NCI-H526 (cell line): ENCODE data around the gene CXorf65.
A peak's percentile ranks its signal among the peaks of the same experiment; 100 is the strongest.

Experiments used
- DNase-seq, 2 experiments: peaks; one replicate each; lab custom pipeline; 2025; lab: John Stamatoyannopoulos, UW

Gene CXorf65

DNA sequence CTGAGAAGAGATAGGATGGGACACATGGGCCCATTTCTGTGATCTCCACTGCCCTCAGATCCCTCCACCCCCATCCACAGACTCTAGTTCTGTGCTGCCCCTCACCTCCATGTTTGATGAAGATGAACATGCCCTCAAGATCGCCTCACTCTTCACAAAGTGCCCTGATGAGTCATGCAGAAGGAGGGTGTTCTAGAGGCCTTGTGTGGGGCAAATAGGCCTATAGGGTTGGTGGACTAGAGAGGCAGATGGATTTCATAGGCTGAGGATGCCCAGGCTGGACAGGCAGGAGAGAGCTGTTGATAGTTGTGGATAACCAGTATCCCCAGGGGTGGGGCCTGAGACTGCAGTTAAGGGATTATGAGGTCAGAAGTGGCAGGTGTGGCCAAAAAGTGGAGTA, at the start of gene CXorf65:
CXorf65 (minus strand) TSS at position 314 of the 400 bp plus-strand sequence; CDS start at position 130, 184 bp downstream.
- DNase-seq, result no peak

DNA sequence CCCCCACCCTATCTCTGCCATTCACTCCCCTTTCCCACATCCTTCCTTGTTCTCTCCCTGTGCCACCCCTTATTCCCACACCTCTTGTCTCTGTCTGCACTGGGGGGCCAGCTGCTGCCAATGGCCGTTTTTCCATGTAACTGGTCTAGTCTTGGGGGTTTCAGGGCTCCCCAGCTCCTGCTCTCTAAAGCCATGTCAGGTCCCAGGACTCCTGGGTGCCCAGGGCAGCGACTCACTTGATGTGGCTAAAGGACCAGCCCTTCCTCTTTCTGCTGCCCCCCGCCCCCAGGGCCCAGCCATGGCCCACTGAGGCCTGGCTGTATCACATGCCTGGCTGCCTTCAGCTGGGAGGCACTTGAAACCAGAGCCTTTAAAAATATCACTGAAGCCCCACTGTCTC, 48.1 kb upstream of the CXorf65 start:
- DNase-seq, result no peak

DNA sequence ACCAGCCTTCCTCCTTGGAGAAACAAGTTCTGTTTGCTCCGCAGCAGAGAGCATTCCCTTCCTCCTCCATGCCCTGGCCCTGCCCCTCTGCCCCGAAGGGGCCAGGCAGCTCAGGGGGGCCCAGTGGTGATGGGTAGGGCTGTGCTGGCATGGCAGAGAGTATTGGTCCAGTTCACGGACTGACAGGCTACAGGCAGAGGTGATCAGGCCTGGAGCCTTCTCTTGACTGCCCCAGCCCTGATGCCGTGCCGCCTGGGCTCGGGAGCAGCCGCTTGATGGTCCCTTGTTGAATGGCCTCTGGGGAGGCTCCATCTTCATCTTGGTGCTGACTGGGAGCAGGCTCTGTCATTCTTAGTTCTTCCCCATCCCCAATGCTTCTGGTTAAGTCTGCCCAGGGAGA, 47.7 kb upstream of the CXorf65 start:
- DNase-seq, result no peak

DNA sequence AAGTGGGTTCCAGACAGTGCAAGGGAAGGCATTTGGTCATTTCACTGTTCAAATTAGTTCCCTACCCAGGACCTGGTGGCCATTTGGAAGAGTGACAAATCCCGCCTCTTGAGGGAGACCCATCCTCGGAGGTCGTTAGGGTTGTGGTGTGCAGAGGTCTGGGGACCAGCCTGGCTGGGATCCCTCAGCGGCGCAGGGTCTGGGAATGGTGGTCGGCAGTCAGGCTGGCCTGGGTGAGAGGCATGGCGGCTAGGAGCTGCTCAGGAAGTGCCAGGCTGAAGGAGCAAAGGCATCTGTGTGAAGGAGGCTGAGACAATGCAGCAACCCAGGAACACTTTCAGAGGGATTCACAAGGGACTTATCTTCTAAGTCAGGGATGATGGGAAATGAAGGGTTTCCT, 44.8 kb upstream of the CXorf65 start:
- DNase-seq, result no peak

DNA sequence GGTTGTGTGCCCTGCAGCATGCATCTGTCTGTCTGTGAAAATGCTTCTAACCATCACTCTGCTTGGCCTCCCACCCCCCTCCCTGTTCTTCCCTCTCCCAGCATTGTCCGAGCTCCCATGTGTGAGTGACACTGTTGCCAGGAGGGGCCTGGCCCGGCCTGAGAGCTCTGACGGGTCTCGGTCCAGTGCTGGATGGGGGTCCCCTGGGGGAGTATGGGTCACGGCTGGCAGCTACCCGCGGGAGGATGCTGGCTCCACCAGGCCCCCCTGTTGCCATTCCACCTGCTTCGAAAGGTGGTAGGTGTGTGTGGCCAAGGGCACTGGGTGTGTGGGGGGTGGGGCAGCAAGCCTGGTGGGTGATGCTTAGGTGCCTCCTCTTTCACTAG, 41.7 kb upstream of the CXorf65 start:
- DNase-seq, result no peak

DNA sequence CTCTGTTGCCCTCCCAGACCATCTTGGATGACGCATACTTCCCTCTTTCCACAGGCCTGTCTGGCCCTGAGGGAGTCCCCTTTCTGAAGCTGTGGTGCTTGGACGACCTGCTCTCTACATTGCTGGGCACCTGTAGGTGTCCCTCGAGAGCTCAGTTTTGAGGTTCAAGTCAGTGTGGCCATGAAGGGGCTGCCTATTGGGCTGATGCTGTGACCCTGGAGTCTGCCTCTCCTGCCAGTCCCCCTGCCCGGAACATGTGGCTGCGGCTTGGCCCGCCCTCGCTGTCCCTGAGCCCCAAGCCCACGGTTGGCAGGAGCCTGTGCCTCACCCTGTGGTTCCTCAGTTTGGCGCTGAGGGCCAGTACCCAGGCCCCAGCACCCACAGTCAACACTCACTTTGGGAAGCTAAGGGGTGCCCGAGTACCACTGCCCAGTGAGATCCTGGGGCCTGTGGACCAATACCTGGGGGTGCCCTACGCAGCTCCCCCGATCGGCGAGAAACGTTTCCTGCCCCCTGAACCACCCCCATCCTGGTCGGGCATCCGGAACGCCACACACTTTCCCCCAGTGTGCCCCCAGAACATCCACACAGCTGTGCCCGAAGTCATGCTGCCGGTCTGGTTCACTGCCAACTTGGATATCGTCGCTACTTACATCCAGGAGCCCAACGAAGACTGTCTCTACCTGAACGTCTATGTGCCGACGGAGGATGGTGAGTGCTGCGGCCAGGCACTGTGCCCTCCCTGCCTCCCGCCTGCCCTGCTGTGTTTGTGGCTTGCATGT, 41.1 kb upstream of the CXorf65 start:
- no peak for DNase-seq

DNA sequence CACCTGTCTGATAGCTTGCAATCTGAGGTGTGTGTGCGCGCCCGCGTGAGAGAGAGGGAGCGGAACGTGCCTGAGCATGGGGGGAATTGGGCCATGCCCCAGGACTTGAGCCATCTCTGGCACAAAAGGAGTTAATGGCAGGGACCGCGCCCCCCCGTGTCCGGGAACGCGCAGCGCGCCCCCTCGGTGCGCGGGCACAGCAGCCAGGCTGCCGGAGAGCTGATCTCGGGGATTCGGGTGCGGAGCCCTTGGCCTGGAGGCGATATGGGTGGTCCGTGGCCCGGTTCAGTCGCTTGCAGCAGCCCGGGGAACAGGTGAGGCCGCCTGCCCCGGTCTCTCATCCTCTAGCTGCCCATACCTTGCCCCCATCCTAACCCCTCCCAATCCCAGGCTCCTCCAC, 38.1 kb upstream of the CXorf65 start, which contains the start of gene NLGN3:
NLGN3 (plus strand) TSS at position 191 of the 400 bp plus-strand sequence. CDS start 2,909 bp downstream, outside the sequence.
- peak in 1 of 2 experiments; percentile 25 for DNase-seq

DNA sequence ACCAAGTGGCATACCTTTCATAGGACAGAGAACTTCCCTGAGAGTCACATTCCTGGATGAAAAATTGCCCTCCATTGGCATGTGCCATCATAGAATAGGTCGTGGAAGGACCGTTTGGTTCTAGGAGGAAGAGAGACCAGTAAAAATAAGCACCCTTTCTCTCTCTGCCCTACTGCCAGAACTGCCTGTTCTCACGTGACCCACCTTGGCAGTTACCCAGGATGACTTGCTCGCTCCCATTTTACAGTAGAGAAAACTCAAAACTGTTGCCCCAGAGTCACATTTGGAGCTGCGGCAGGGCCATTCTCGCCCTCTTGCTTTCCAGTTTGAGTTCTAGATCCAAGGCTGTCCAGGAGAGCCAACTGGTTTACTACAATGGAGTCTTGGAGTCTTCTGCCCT, 37.0 kb upstream of the CXorf65 start:
- no peak for DNase-seq

DNA sequence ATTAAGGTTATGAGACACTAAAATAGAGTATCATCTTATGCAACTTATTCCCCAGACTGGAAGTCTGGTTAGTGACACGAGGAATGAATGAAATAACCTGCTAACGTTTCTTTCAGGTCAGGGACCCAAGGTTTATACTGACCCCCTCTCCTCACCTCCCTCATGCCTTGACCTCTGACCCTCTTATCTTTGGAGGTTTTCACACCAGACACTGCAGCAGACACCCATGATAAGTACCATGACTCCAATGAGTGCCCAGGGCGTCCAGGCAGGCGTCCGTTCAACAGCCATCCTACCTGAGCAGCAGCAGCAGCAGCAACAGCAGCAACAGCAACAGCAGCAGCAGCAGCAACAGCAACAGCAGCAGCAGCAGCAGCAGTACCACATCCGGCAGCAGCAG, 33.9 kb upstream of the CXorf65 start:
- no peak for DNase-seq

DNA sequence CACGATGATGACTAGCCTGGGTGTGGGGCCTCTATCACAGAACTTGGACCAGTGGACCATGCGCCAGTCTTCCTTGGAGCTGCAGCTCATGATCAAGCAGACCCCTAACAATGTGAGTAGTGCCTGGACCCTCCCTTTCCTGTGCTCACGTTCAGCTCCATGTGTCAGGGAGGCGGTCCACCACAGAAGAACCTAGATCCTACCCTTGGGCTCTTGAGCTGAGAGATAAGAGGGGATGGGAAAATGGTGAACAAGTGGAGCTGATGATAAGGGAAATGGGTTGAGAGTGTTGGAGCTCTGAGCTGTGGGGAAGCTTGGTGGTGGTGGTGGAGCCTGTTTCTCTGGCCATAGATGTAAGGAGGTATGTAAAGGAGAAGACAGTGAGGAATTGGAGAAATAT, 25.0 kb upstream of the CXorf65 start:
- DNase-seq, result no peak

DNA sequence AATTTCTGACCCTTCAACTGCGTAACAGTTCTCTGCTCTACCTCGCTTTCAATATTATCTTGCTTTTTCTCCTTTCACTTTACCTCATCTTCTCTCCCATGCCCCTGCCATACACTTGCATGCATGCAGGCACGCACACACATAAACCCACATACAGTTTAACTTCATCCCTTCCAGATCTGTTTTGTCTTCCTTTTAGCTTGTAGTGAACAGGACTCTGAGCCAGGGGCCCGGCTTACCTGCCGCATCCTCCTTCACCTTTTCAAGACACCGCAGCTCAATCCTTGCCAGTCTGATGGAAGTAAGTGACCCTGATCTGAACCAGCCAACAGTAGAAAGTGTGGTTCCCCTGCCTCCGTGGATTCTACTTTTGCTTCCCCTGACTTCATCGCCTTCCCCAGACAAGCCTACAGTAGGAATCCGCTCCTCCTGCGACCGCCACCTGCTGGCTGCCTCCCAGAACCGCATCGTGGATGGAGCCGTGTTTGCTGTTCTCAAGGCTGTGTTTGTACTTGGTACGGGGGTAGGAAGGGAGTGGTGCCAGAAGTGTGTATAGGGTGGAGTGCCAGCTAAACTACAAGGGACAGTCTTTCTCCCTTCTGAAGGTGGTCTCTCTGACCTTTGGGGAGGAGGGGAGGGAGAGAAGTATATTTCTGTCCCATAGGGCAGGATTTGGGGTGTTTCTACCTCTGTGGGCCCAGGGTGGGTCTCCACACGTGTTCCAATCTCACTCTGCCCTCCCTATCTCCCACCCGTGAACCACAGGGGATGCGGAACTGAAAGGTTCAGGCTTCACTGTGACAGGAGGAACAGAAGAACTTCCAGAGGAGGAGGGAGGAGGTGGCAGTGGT, 22.6 kb upstream of the CXorf65 start:
- peak; percentile 5 to 61 for DNase-seq

DNA sequence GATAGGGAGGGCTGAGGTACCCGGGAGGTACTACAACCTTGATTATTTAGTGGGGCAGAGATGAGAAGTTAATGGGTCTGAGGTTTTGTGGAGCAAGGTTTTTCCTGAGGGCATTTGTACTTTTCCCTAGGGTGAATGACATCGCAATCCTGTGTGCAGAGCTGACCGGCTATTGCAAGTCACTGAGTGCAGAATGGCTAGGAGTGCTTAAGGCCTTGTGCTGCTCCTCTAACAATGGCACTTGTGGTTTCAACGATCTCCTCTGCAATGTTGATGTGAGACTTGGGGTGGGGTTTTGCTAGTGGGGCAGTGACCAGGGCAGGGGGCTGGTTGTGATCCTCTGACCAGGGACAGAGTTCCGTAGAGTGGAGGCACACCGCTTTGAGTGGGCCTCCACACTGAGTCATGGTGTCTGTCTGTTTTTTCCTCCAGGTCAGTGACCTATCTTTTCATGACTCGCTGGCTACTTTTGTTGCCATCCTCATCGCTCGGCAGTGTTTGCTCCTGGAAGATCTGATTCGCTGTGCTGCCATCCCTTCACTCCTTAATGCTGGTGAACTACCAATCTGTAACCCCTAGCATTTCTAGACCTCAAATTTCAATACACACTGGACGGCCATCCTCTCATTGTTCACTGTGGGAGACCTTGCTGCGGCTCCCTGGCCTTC, 21.8 kb upstream of the CXorf65 start:
- no peak for DNase-seq

DNA sequence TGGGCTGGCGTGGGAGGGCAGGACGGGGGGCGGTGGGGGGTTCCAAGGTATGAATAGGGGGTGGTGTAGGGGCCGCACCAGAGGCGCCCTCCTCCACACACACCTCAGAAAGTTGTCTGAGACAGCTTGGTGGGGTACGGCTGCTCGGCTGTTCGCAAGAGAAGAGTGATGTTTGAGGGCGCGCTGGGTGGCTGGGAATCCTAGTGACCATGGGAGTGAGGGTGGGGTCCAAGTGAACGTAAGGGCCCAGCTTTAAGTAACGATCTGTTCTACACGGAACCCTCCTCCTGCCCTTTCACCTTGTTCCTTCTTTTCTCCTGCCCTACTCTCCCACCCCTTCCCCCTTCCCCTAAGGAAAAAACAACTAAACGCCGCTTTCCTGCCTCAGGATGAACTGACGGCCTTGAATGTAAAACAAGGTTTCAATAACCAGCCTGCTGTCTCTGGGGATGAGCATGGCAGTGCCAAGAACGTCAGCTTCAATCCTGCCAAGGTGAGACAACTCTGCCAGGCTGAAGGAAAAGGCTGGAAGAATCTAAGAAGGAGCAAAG, 12.5 kb upstream of the CXorf65 start:
- DNase-seq, result no peak

DNA sequence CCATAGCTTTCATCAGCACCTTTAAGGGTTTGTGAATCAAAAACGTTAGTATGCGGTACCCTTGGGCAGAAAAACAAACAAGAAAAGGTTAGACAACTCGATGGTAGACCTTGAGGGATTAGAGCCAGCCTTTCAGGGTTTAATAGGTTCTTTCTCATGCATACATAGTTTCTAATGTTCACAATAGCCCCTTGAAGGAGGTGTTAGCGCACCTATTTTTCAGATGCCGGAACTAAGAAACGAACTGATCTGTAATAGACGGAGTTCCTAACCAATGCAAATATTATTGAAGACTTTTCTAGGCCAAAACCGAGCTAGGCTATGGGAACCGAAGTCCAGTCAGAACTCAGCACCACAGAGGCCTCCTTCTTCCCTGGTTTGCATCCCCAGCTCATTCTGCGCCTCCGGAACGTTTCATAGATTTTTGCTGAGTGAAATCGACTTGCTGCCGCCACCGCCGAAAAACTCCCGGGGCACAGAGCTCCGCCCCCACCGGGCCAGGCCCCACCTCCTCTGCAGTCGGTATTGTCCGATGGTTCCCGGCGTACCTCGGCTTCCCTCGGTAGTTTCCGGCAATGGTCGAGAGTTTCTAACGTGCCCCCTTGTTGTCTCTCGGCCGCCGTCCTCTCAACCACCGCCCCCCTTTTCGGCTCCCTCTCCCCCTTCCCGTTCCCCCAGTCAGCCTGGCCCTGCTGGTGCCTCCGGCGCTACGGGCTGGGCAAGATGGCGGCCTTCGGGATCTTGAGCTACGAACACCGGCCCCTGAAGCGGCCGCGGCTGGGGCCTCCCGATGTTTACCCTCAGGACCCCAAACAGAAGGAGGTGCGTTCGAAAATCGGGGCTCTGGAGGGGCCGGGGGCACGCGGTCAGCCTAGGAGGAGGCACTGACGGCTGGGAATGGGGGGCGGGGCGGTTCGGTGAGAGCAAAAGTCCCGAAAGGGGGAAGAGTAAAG, 11.8 kb upstream of the CXorf65 start, which contains the start of gene MED12:
MED12 (plus strand) TSS at position 565 of the 953 bp plus-strand sequence; CDS start at position 724, 159 bp downstream.
- peak; percentile 55 to 84 for DNase-seq

DNA sequence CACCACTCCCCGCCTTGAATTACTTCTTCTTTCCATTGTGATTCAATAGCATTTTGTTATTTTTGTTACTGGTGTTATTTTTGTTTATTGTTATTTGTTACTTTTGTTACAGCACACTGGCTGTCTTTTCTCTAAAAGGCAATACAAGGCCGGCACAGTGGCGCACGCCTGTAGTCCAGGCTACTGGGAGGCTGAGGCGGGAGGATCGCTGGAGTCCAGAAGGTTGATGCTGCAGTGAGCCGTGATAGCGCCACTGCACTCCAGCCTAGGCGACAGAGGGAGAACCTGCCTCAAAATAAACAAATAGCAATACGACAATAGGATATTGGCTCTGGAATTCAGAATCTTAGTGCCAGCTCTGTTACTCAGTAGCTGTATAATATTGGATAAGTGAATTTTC, 10.8 kb upstream of the CXorf65 start:
- no peak for DNase-seq

DNA sequence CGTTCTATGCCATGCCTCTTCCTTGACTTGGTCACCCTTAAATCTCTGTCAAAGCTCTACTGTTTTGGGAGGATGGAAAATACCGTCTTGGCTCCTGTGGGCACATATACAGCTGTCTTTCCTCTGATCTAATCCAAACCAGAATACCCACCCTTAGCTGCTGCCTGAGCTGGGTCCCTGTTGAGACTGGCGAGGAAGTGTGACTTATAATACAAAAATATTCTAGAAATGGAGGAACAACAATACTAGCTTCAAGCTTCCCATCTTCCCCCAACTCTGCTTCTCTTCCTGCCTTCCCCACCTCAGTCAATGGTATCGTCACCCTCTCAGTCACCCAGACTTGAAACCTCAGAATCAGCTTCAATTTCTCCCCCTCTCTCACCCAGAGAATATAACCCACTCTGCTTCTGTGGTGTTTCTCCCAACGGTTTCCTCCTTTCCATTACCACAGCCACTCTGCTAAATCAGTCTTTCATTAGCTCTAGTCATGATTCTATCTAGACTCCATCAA, 5.4 kb upstream of the CXorf65 start:
- no peak for DNase-seq

DNA sequence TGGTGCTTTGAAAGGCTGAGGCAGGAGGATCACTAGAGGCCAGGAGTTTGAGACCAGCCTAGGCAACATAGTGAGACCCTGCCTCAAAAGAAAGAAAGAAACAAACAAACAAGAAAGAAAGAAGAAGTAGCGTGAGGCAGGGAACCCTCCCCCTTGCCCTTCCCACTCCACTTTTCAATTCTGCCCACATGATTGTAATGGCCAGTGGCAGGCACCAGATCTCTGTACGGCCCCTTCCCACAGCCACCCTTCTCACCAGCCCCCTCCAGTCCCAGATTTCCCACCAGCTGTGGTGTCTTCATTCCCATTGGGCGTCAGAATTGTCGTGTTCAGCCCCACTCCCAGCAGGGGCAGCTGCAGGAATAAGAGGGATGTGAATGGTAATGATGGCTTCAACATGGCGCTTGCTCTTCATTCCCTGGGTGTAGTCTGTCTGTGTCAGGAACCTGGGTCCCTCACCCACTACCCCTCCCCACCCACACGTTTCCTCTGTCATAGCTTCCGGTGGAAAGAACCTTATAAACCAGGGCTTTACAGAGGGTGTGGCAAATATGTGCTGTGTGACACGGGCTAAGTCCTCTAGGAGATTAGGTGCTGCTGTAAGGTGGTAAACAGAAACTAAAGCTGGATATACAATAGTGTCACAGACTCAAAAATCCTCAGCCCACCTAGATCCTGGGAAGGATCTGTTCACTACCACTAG, 4.8 kb upstream of the CXorf65 start, which contains the start of gene IL2RG:
IL2RG (minus strand) TSS at position 437 of the 703 bp plus-strand sequence; CDS start at position 399, 38 bp downstream.
- DNase-seq, result no peak

DNA sequence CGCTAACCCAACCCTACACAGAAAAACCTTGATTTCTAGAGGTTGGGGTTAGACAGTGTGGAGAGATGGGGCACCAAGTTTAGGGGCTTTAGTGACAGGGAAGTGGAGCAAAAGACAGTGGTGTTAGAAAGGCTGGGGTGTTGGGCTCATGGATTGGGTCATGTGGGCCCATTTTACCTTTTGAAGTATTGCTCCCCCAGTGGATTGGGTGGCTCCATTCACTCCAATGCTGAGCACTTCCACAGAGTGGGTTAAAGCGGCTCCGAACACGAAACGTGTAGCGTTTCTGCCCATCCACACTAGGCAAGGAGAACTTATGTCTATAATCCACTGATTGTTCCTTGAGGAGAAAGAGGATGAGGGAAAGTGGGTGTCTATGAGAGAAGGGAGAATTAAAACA, 2.5 kb upstream of the CXorf65 start:
- DNase-seq, result no peak

DNA sequence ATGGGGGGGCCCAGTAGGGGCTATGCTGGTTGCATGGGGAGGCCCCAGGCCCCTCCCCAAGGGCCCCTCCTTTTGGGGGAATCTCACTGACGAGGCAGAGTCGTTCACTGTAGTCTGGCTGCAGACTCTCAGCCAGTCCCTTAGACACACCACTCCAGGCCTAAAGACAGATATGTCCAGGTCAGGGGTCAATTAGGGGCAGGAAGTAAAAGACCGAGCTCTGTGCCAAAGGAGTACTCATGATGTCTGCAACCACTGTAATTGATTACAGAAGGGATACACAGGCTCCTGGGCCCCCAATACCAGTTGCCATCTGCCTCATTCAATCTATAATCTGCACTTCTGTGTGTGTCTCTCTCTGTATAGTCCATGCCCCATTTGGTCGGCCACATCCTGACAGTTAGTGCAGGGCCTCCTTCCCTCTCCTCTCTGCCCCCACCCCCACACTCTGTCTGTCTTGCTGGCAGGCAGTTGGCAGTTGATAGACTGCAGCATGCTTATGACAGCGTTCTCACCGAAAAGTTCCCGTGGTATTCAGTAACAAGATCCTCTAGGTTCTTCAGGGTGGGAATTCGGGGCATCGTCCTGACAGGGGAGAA, 1.3 kb upstream of the CXorf65 start:
- DNase-seq, result no peak
